NOMO-1 (cell line): ENCODE data around the gene EIF3A.

Source experiments
- DNase-seq, 2 experiments: peaks; one replicate each; lab custom pipeline; 2025; ENCODE audit not compliant: unreplicated experiment in 2 of 2; lab: John Stamatoyannopoulos, UW

EIF3A gene

GRCh38 chr10:119022846-119023552 lies 57.6 kb downstream of the EIF3A start:
- DNase-seq, result no peak

GRCh38 chr10:119020627-119020946 lies 60.0 kb downstream of the EIF3A start:
- DNase-seq, result no peak

GRCh38 chr10:119007211-119007574 lies 73.4 kb downstream of the EIF3A start:
- DNase-seq, result no peak

- no peak for DNase-seq
These were observed 74.0 kb downstream of the EIF3A start for GRCh38 chr10:119006451-119007210.

GRCh38 chr10:119005362-119006043 lies 75.1 kb downstream of the EIF3A start:
- no peak for DNase-seq

GRCh38 chr10:119003572-119004289 lies 76.9 kb downstream of the EIF3A start:
- no peak for DNase-seq

- DNase-seq, result no peak
These were observed 78.7 kb downstream of the EIF3A start for GRCh38 chr10:119001717-119002500.

- no peak for DNase-seq
These were observed 82.4 kb downstream of the EIF3A start for GRCh38 chr10:118998183-118998582.

GRCh38 chr10:118997379-118997778 lies 83.2 kb downstream of the EIF3A start:
- DNase-seq, result no peak

- DNase-seq, result no peak
These were observed 84.9 kb downstream of the EIF3A start for GRCh38 chr10:118995739-118996138.

- no peak for DNase-seq
These were observed 86.3 kb downstream of the EIF3A start for GRCh38 chr10:118994321-118994720.

- DNase-seq, result no peak
These were observed 87.4 kb downstream of the EIF3A start for GRCh38 chr10:118993214-118993613.

GRCh38 chr10:118992496-118992895 lies 88.1 kb downstream of the EIF3A start:
- DNase-seq, result no peak

GRCh38 chr10:118990326-118990725 lies 90.3 kb downstream of the EIF3A start:
- DNase-seq, result no peak

GRCh38 chr10:118986815-118987790 lies 93.5 kb downstream of the EIF3A start:
- DNase-seq, result no peak

- DNase-seq, result no peak
These were observed 95.0 kb downstream of the EIF3A start for GRCh38 chr10:118985576-118985975.
